Peyer's patch (tissue), 4 donors: ENCODE measurements around the gene PTPRK.

ENCODE experiments used
- CTCF ChIP-seq, 6 experiments: fragments of 450-650 bp in 4 of 6; fragments of 200-600 bp in 2 of 6; sonication (generic) in 1 of 6; IDR thresholded peaks; one replicate each; pipeline ENCODE4 v1.5.1; 2017 to 2019; ENCODE audit warnings: antibody characterized with exemption in 6 of 6, mild to moderate bottlenecking in 3 of 6, moderate library complexity in 1 of 6
- POLR2A ChIP-seq, 2 donors: fragments of 450-650 bp; IDR thresholded peaks; one replicate each; pipeline ENCODE4 v1.5.1; 2017; ENCODE audit warnings: antibody characterized with exemption in 2 of 2, mild to moderate bottlenecking in 2 of 2, moderate library complexity in 2 of 2

DNA sequence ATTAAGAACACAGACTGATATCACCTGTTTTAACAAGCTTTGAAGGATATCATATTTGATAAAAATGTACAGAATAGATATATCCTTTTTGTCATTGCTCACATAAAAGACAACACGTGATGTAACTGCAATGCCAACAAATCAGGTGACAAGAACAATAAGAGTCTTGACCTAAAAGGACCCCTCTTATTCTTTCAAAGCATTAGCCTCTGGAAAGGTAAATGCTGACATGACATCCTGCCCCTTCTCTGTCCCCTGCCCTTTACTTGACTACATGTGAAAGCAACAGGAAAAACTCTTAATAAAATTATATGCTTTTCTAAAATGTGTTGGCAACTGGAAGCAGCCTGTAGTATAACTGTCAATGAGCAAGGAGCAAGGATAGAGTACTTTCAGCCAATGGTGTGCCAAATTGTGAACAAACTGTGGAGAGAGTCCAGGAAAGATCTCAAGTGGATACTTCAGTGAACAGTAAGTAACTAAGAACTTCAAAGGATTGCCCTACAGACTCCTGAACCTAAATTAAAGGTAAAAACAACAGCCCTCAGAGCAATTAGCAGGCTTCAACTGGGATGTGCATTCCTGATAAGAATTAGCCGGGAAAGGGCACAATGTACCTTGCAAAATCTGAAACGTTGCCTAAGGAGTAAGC is 16.3 kb downstream of the PTPRK start:
- TF ChIP-seq POLR2A (IDR thresholded peaks at IDR 0.05) (no peak), CTCF (IDR thresholded peaks at IDR 0.05) (no peak)
